T-helper 9 cell (primary cell): ENCODE measurements around the gene ZSWIM6.

Experiments used
- DNase-seq: peaks from one replicate; pipeline ENCODE4 v3.0.0-alpha.2; 2020

ZSWIM6 gene

GRCh38 chr5:61450493-61451279 is 118.6 kb downstream of the ZSWIM6 start:
- no peak for DNase-seq

GRCh38 chr5:61455179-61456006 is 123.3 kb downstream of the ZSWIM6 start:
- DNase-seq, result no peak

GRCh38 chr5:61460471-61460870 is 128.4 kb downstream of the ZSWIM6 start:
- DNase-seq, result no peak

GRCh38 chr5:61461417-61461816 is 129.4 kb downstream of the ZSWIM6 start:
- DNase-seq, result no peak

GRCh38 chr5:61461926-61462325 is 129.9 kb downstream of the ZSWIM6 start:
- no peak for DNase-seq

- no peak for DNase-seq
These were observed 131.5 kb downstream of the ZSWIM6 start for GRCh38 chr5:61463596-61463995.

GRCh38 chr5:61464512-61464911 is 132.5 kb downstream of the ZSWIM6 start:
- no peak for DNase-seq

- DNase-seq, result no peak
These were observed 133.0 kb downstream of the ZSWIM6 start for GRCh38 chr5:61465066-61465465.

GRCh38 chr5:61465496-61465895 is 133.4 kb downstream of the ZSWIM6 start:
- no peak for DNase-seq

- no peak for DNase-seq
These were observed 134.0 kb downstream of the ZSWIM6 start for GRCh38 chr5:61466017-61466416.

- no peak for DNase-seq
These were observed 135.9 kb downstream of the ZSWIM6 start for GRCh38 chr5:61467766-61468482.

GRCh38 chr5:61468483-61468865 is 136.4 kb downstream of the ZSWIM6 start:
- DNase-seq, result no peak

GRCh38 chr5:61471352-61471751 is 139.3 kb downstream of the ZSWIM6 start:
- no peak for DNase-seq

- no peak for DNase-seq
These were observed 140.3 kb downstream of the ZSWIM6 start for GRCh38 chr5:61472172-61472958.

GRCh38 chr5:61474746-61475145 is 142.7 kb downstream of the ZSWIM6 start:
- DNase-seq, result no peak

- no peak for DNase-seq
These were observed 145.7 kb downstream of the ZSWIM6 start for GRCh38 chr5:61477788-61478187.

GRCh38 chr5:61479850-61480614 is 148.0 kb downstream of the ZSWIM6 start:
- no peak for DNase-seq

- DNase-seq, result no peak
These were observed 150.9 kb downstream of the ZSWIM6 start for GRCh38 chr5:61482980-61483379.

- DNase-seq, result no peak
These were observed 154.4 kb downstream of the ZSWIM6 start for GRCh38 chr5:61486476-61486875.

GRCh38 chr5:61489574-61489973 is 157.5 kb downstream of the ZSWIM6 start:
- DNase-seq, result no peak

- no peak for DNase-seq
These were observed 159.8 kb downstream of the ZSWIM6 start for GRCh38 chr5:61491861-61492260.

GRCh38 chr5:61493973-61494372 is 161.9 kb downstream of the ZSWIM6 start:
- no peak for DNase-seq
